Measurements from ENCODE around the gene LMAN1. TPM values are rescaled to one million over a fixed set of nuclear protein-coding genes. Genes with fewer than 3 reads are reported as not detected.

LMAN1 gene
- total RNA-seq, 1 donor from 2014 or later = 148 TPM

GRCh38 chr18:59306640-59307039 lies 52.4 kb downstream of the LMAN1 start:
- intact Hi-C loops (cut with micrococcal nuclease) = no loop called here
- peaks cover 49% of the 10 kb centered on the region for H3K27me3 Mint-ChIP-seq
- H3K4me3 Mint-ChIP-seq = no peak overlapping the region
- no peaks in the 10 kb centered on the region for H3K36me3 Mint-ChIP-seq (ENCODE audit: low read depth)
- no peaks in the 10 kb centered on the region for H3K9me3 Mint-ChIP-seq
- no peak for DNase-seq
- no peak overlapping the region for H3K27ac Mint-ChIP-seq
- H3K4me1 Mint-ChIP-seq = no peaks in the 10 kb centered on the region

GRCh38 chr18:59305295-59305694 lies 53.8 kb downstream of the LMAN1 start:
- DNase-seq = peak; percentile 32
- Mint-ChIP-seq H3K36me3 (ENCODE audit: low read depth) (no peaks in the 10 kb centered on the region), H3K27ac (no peak overlapping the region), H3K27me3 (peaks cover 39% of the 10 kb centered on the region), H3K4me1 (peaks cover 4% of the 10 kb centered on the region), H3K9me3 (no peaks in the 10 kb centered on the region), H3K4me3 (no peak overlapping the region)
- intact Hi-C loops (cut with micrococcal nuclease) = no loop called here

- no peak overlapping the region for H3K4me3 Mint-ChIP-seq
- no peaks in the 10 kb centered on the region for H3K9me3 Mint-ChIP-seq
- peaks cover 4% of the 10 kb centered on the region for H3K4me1 Mint-ChIP-seq
- no peak for DNase-seq
- H3K27me3 Mint-ChIP-seq = peaks cover 30% of the 10 kb centered on the region
- no peak overlapping the region for H3K27ac Mint-ChIP-seq
- intact Hi-C loops (cut with micrococcal nuclease) = no loop called here
- H3K36me3 Mint-ChIP-seq (ENCODE audit: low read depth) = no peaks in the 10 kb centered on the region
Observed at GRCh38 chr18:59303656-59304195, 55.3 kb downstream of the LMAN1 start.

GRCh38 chr18:59303006-59303405 lies 56.1 kb downstream of the LMAN1 start:
- no peak overlapping the region for H3K27ac Mint-ChIP-seq
- intact Hi-C loops (cut with micrococcal nuclease) = no loop called here
- no peaks in the 10 kb centered on the region for H3K9me3 Mint-ChIP-seq
- H3K27me3 Mint-ChIP-seq = peaks cover 25% of the 10 kb centered on the region
- no peak overlapping the region for H3K4me3 Mint-ChIP-seq
- peaks cover 4% of the 10 kb centered on the region for H3K4me1 Mint-ChIP-seq
- no peak for DNase-seq
- no peaks in the 10 kb centered on the region for H3K36me3 Mint-ChIP-seq (ENCODE audit: low read depth)

GRCh38 chr18:59301929-59302328 lies 57.1 kb downstream of the LMAN1 start:
- DNase-seq = no peak
- intact Hi-C loops (cut with micrococcal nuclease) = no loop called here
- Mint-ChIP-seq H3K36me3 (ENCODE audit: low read depth) (no peaks in the 10 kb centered on the region), H3K9me3 (no peaks in the 10 kb centered on the region), H3K27ac (no peak overlapping the region), H3K4me3 (no peak overlapping the region), H3K27me3 (peaks cover 22% of the 10 kb centered on the region), H3K4me1 (peaks cover 4% of the 10 kb centered on the region)

DNA sequence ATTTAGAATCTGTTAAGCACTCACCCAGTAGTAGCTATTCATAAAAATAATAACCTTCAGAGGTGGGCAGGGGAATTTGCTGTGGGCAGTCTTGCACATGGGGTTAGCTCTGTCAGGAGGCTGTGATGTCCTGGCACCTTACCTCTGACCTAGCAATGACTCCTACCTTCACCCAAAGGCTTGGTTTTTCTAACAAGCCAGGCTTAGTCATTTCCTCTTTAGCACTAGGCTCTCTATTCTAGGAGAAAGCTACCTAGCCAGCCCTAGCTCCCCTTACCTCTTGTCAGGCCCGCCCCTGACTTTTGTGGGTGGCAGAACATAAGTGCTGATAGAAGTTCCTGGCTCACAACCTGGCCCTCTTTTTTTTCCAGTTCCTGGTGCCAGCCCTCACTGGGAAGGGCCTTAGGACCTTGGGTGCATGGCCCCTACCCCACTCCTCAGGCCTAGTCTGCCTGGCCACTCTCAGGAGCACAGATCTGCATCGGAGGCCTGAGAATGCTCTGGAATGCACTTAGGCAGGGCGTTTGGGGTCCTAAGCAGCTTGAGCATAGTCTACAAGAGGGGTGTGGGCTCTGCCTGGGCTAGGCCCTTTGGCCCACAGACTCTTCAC lies 58.3 kb downstream of the LMAN1 start:
- H3K27ac Mint-ChIP-seq = no peak overlapping the region
- peaks cover 22% of the 10 kb centered on the region for H3K27me3 Mint-ChIP-seq
- no peak for DNase-seq
- H3K36me3 Mint-ChIP-seq (ENCODE audit: low read depth) = no peaks in the 10 kb centered on the region
- H3K9me3 Mint-ChIP-seq = no peaks in the 10 kb centered on the region
- peaks cover 4% of the 10 kb centered on the region for H3K4me1 Mint-ChIP-seq
- H3K4me3 Mint-ChIP-seq = no peak overlapping the region
- intact Hi-C loops (cut with micrococcal nuclease) = no loop called here

DNA sequence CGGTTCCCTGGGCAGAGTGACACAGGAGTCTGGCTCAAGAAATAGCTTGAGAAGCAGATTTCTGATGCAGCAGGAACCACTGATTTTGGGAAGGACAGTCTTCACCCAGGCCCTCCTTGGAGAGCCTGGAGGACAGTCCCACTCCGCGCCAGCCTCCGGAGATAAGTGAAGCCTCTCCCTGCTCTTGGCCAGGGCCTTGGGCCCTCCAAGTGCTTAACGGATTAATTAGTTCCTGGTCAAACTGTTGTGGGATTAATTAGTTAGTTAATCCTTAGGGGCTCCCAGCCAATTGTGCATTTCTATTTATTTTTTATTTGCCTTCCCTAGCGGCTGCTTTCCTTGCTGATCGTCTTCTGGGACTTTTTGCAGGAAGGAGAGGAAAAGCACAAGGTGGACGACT lies 60.2 kb downstream of the LMAN1 start:
- H3K27me3 Mint-ChIP-seq = peaks cover 17% of the 10 kb centered on the region
- peaks cover 4% of the 10 kb centered on the region for H3K4me1 Mint-ChIP-seq
- H3K36me3 Mint-ChIP-seq (ENCODE audit: low read depth) = no peaks in the 10 kb centered on the region
- H3K4me3 Mint-ChIP-seq = no peak overlapping the region
- DNase-seq = no peak
- intact Hi-C loops (cut with micrococcal nuclease) = no loop called here
- no peak overlapping the region for H3K27ac Mint-ChIP-seq
- no peaks in the 10 kb centered on the region for H3K9me3 Mint-ChIP-seq

DNA sequence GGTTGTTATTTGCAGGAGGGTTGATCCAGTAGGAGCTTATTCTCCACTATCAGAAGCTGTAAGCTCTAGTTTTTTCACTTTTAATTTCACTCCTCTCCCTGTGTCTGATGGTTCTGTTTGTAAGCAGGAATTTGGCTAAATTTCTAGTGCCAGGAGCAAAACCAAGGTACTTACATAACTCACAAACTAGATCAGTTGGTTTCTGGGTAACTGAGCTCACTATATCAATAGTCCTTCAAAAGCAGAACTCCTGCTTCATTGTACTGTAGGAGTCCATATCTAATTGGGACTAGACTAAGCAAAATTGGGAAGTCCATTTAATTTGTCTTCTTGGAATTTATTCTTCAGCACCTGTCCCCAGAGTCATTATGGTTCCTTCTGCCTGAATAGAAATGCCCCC lies 65.7 kb downstream of the LMAN1 start:
- DNase-seq = no peak
- no peaks in the 10 kb centered on the region for H3K4me1 Mint-ChIP-seq
- intact Hi-C loops (cut with micrococcal nuclease) = no loop called here
- no peaks in the 10 kb centered on the region for H3K36me3 Mint-ChIP-seq (ENCODE audit: low read depth)
- H3K27ac Mint-ChIP-seq = no peak overlapping the region
- no peak overlapping the region for H3K4me3 Mint-ChIP-seq
- no peaks in the 10 kb centered on the region for H3K9me3 Mint-ChIP-seq
- H3K27me3 Mint-ChIP-seq = peaks cover 36% of the 10 kb centered on the region

- Mint-ChIP-seq H3K27me3 (peaks cover 44% of the 10 kb centered on the region), H3K9me3 (no peaks in the 10 kb centered on the region), H3K36me3 (ENCODE audit: low read depth) (no peaks in the 10 kb centered on the region), H3K4me1 (no peaks in the 10 kb centered on the region), H3K4me3 (no peak overlapping the region), H3K27ac (no peak overlapping the region)
- no peak for DNase-seq
- intact Hi-C loops (cut with micrococcal nuclease) = no loop called here
Observed at GRCh38 chr18:59286341-59286740, 72.7 kb downstream of the LMAN1 start.

DNA sequence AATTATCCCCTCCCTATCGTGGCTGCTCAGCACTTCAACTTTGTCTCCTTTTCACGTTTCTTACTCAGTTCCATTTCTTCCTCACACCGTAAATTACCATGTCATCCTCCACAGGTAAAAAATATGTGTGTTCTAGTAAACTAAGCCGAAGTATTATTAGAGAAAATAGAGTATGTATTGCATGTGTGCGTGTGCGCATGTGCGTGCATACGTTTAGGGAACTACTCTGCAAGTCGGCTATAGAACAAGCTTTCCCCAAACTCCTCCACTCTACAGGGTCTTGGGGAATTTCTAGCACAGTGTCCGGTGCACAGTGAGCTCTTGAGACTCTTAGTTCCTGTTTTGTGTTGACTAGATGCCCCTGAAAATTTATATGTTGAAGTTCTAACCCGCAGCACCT lies 76.7 kb downstream of the LMAN1 start:
- Mint-ChIP-seq H3K9me3 (no peaks in the 10 kb centered on the region), H3K36me3 (ENCODE audit: low read depth) (no peaks in the 10 kb centered on the region), H3K27me3 (peaks cover 61% of the 10 kb centered on the region), H3K4me1 (no peaks in the 10 kb centered on the region), H3K27ac (no peak overlapping the region), H3K4me3 (no peak overlapping the region)
- intact Hi-C loops (cut with micrococcal nuclease) = no loop called here
- no peak for DNase-seq

DNA sequence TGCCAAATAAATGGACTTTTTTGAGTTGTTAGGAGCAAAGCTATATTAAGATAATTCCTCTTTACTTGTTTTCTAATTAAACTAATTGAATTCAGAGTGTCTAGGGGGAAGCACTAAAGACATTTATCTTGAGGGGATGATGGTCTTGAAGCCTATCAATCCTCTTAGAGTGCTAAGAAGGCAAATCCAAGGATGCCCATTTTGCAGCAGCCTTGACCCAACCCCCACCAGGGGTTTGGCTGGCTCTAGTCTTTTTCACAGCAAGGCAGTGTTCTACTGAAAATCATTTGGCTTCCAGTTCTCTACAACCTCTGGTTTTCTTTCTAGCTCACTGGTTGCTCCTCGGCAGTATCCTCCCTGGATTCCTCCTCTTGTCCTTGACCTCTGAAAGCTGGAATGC lies 79.3 kb downstream of the LMAN1 start:
- Mint-ChIP-seq H3K27ac (no peak overlapping the region), H3K27me3 (peaks cover 66% of the 10 kb centered on the region), H3K36me3 (ENCODE audit: low read depth) (no peaks in the 10 kb centered on the region), H3K4me1 (no peaks in the 10 kb centered on the region), H3K9me3 (no peaks in the 10 kb centered on the region), H3K4me3 (no peak overlapping the region)
- intact Hi-C loops (cut with micrococcal nuclease) = no loop called here
- DNase-seq = no peak

GRCh38 chr18:59279193-59279592 lies 79.9 kb downstream of the LMAN1 start:
- no peaks in the 10 kb centered on the region for H3K36me3 Mint-ChIP-seq (ENCODE audit: low read depth)
- no peak for DNase-seq
- intact Hi-C loops (cut with micrococcal nuclease) = no loop called here
- no peaks in the 10 kb centered on the region for H3K9me3 Mint-ChIP-seq
- no peak overlapping the region for H3K27ac Mint-ChIP-seq
- H3K27me3 Mint-ChIP-seq = peaks cover 66% of the 10 kb centered on the region
- H3K4me3 Mint-ChIP-seq = no peak overlapping the region
- H3K4me1 Mint-ChIP-seq = no peaks in the 10 kb centered on the region

DNA sequence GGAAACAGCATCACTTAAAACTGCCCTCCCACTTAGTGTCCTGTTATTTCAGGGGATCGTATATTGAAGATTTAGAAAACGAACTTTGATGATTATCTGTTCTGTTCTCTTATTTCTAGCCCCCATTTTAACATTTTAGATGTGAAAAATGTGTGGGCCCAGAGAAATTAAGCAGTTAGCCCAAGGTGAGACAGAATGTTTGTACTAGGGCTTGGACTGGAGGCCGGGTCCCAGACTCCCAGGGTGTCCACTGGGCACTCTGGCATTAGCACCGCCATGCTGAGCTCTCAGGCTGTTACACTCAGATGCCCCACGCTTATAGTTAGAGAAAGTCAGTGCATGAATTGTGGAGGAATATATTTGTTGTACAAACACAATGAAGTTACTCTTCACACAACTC lies 80.3 kb downstream of the LMAN1 start:
- Mint-ChIP-seq H3K27ac (no peak overlapping the region), H3K4me1 (no peaks in the 10 kb centered on the region), H3K4me3 (no peak overlapping the region), H3K9me3 (no peaks in the 10 kb centered on the region), H3K36me3 (ENCODE audit: low read depth) (no peaks in the 10 kb centered on the region), H3K27me3 (peaks cover 67% of the 10 kb centered on the region)
- no peak for DNase-seq
- intact Hi-C loops (cut with micrococcal nuclease) = no loop called here

Measured in activated CD4-positive, alpha-beta T cell treated with anti-CD3 and anti-CD28 coated beads, Interleukin-2, amount 10 ng/mL, durations not matched to agents 24 days and 14 days (primary cell).